Immature natural killer cell (primary cell): ENCODE data around the gene DEPDC5. TPM values are rescaled to one million over a fixed set of nuclear protein-coding genes. Genes with fewer than 3 reads are reported as not detected.

Experiments
- DNase-seq, 3 donors: peaks; one replicate each; pipeline ENCODE4 v3.0.0; 2022; ENCODE audit warnings: mixed read lengths in 1 of 3
- H3K27ac Mint-ChIP-seq, 6 donors: one replicate each; pipeline ENCODE4 v1.8.0; 2020; ENCODE audit warnings: mixed read lengths in 6 of 6, mild to moderate bottlenecking in 5 of 6, inconsistent platforms in 4 of 6, moderate library complexity in 3 of 6
- H3K27me3 Mint-ChIP-seq, 3 donors: one replicate each; pipeline ENCODE4 v1.8.0; 2020 to 2021; ENCODE audit warnings: low read depth in 3 of 3, mild to moderate bottlenecking in 3 of 3, mixed read lengths in 3 of 3, moderate library complexity in 3 of 3, inconsistent platforms in 1 of 3
- H3K36me3 Mint-ChIP-seq, 3 donors: one replicate each; pipeline ENCODE4 v1.8.0; 2020; ENCODE audit warnings: mixed read lengths in 3 of 3, inconsistent platforms in 2 of 3, mild to moderate bottlenecking in 2 of 3
- H3K4me1 Mint-ChIP-seq, 2 donors: one replicate each; pipeline ENCODE4 v1.8.0; 2020; ENCODE audit warnings: inconsistent platforms in 2 of 2, mild to moderate bottlenecking in 2 of 2, mixed read lengths in 2 of 2, moderate library complexity in 1 of 2
- H3K4me3 Mint-ChIP-seq, 5 donors: one replicate each; pipeline ENCODE4 v1.8.0; 2020; ENCODE audit warnings: mild to moderate bottlenecking in 5 of 5, mixed read lengths in 5 of 5, inconsistent platforms in 3 of 5, moderate library complexity in 3 of 5
- H3K9me3 Mint-ChIP-seq, 6 donors: one replicate each; pipeline ENCODE4 v1.8.0; 2020; ENCODE audit warnings: mild to moderate bottlenecking in 6 of 6, mixed read lengths in 6 of 6, inconsistent platforms in 4 of 6, moderate library complexity in 3 of 6
- polyA plus RNA-seq, 3 donors: library from polyadenylated mRNA; unstranded; fragments of 300-500 nt; fragmentation: Illumina TruSeq; gene quantifications; one replicate each; pipeline ENCODE4 v1.2.3, GENCODE V29; 2021

DEPDC5 gene
- polyA plus RNA-seq, 3 donors from 2014 or later: 3.0 to 14.3 (median 3.9) TPM

- H3K36me3 Mint-ChIP-seq: peaks cover 0 to 5% (median 0%) of the 10 kb centered on the region in 3 donors
- peak overlapping the region in 4 of 6 donors; percentile 59 to 81 (median 68) for H3K27ac Mint-ChIP-seq
- H3K9me3 Mint-ChIP-seq: no peaks in the 10 kb centered on the region
- peaks cover 12 to 23% of the 10 kb centered on the region in 2 donors for H3K4me1 Mint-ChIP-seq
- no peak for DNase-seq
- H3K4me3 Mint-ChIP-seq: peak overlapping the region; percentile 89 to 92 (median 91)
- H3K27me3 Mint-ChIP-seq: peaks cover 3 to 5% (median 4%) of the 10 kb centered on the region in 3 donors
Observed at GRCh38 chr22:31943206-31943977, 189.6 kb downstream of the DEPDC5 start.

GRCh38 chr22:31943978-31944699 lies 190.3 kb downstream of the DEPDC5 start, which contains the start of gene YWHAH:
Gene YWHAH (plus strand): TSS chr22:31944535. CDS start chr22:31944734, 199 bp downstream.
- Mint-ChIP-seq H3K4me1 (peaks cover 12 to 23% of the 10 kb centered on the region in 2 donors), H3K4me3 (peak within 1 kb of the TSS; percentile 89 to 92 (median 91)), H3K27ac (peak within 1 kb of the TSS; percentile 64 to 91 (median 78)), H3K36me3 (peaks cover 0 to 6% (median 0%) of the 10 kb centered on the region in 3 donors), H3K9me3 (no peaks in the 10 kb centered on the region), H3K27me3 (peaks cover 3 to 5% (median 4%) of the 10 kb centered on the region in 3 donors)
- DNase-seq: peak; percentile 85 to 89 (median 87)

GRCh38 chr22:31944700-31945442 lies 191.1 kb downstream of the DEPDC5 start:
- H3K36me3 Mint-ChIP-seq: peaks cover 0 to 6% (median 0%) of the 10 kb centered on the region in 3 donors
- peak overlapping the region in 4 of 5 donors; percentile 32 to 89 (median 44) for H3K4me3 Mint-ChIP-seq
- H3K27ac Mint-ChIP-seq: peak overlapping the region in 1 of 6 donors; percentile 81
- H3K9me3 Mint-ChIP-seq: no peaks in the 10 kb centered on the region
- H3K27me3 Mint-ChIP-seq: peaks cover 3 to 5% (median 4%) of the 10 kb centered on the region in 3 donors
- DNase-seq: no peak
- H3K4me1 Mint-ChIP-seq: peaks cover 12 to 23% of the 10 kb centered on the region in 2 donors

- Mint-ChIP-seq H3K27me3 (peaks cover 3 to 5% (median 4%) of the 10 kb centered on the region in 3 donors), H3K4me3 (no peak overlapping the region), H3K9me3 (no peaks in the 10 kb centered on the region), H3K27ac (no peak overlapping the region), H3K4me1 (peaks cover 12 to 23% of the 10 kb centered on the region in 2 donors), H3K36me3 (peaks cover 0 to 6% (median 0%) of the 10 kb centered on the region in 3 donors)
- no peak for DNase-seq
Observed at GRCh38 chr22:31945443-31945855, 191.6 kb downstream of the DEPDC5 start.

GRCh38 chr22:31945971-31946680 lies 192.3 kb downstream of the DEPDC5 start:
- H3K4me1 Mint-ChIP-seq: peaks cover 12 to 26% of the 10 kb centered on the region in 2 donors
- no peak overlapping the region for H3K27ac Mint-ChIP-seq
- H3K27me3 Mint-ChIP-seq: peaks cover 3 to 5% (median 4%) of the 10 kb centered on the region in 3 donors
- H3K9me3 Mint-ChIP-seq: no peaks in the 10 kb centered on the region
- no peak for DNase-seq
- H3K4me3 Mint-ChIP-seq: no peak overlapping the region
- peaks cover 0 to 6% (median 0%) of the 10 kb centered on the region in 3 donors for H3K36me3 Mint-ChIP-seq

- Mint-ChIP-seq H3K36me3 (peaks cover 0 to 6% (median 0%) of the 10 kb centered on the region in 3 donors), H3K27ac (peak overlapping the region in 5 of 6 donors; percentile 31 to 48 (median 36)), H3K4me3 (peak overlapping the region in 2 of 5 donors; percentile 16 to 36), H3K9me3 (no peaks in the 10 kb centered on the region), H3K4me1 (peaks cover 22 to 32% of the 10 kb centered on the region in 2 donors), H3K27me3 (peaks cover 0 to 4% (median 3%) of the 10 kb centered on the region in 3 donors)
- DNase-seq: peak; percentile 18 to 51 (median 36)
Observed at GRCh38 chr22:31947296-31947695, 193.5 kb downstream of the DEPDC5 start.

- Mint-ChIP-seq H3K36me3 (peaks cover 0 to 6% (median 0%) of the 10 kb centered on the region in 3 donors), H3K4me3 (no peak overlapping the region), H3K9me3 (no peaks in the 10 kb centered on the region), H3K4me1 (peaks cover 26 to 39% of the 10 kb centered on the region in 2 donors), H3K27me3 (peaks cover 0 to 4% (median 3%) of the 10 kb centered on the region in 3 donors), H3K27ac (peak overlapping the region in 1 of 6 donors; percentile 80)
- DNase-seq: no peak
Observed at GRCh38 chr22:31948002-31948401, 194.2 kb downstream of the DEPDC5 start.

- Mint-ChIP-seq H3K4me3 (no peak overlapping the region), H3K36me3 (peaks cover 0 to 6% (median 0%) of the 10 kb centered on the region in 3 donors), H3K9me3 (no peaks in the 10 kb centered on the region), H3K27ac (no peak overlapping the region), H3K4me1 (peaks cover 41 to 52% of the 10 kb centered on the region in 2 donors), H3K27me3 (peaks cover 0 to 2% (median 0%) of the 10 kb centered on the region in 3 donors)
- DNase-seq: no peak
Observed at GRCh38 chr22:31950226-31950625, 196.4 kb downstream of the DEPDC5 start.

GRCh38 chr22:31951194-31952093 lies 197.6 kb downstream of the DEPDC5 start:
- Mint-ChIP-seq H3K4me1 (peaks cover 47 to 63% of the 10 kb centered on the region in 2 donors), H3K4me3 (peak overlapping the region in 1 of 5 donors; percentile 52), H3K27ac (peak overlapping the region; percentile 30 to 83 (median 64)), H3K27me3 (peaks cover 0 to 2% (median 0%) of the 10 kb centered on the region in 3 donors), H3K9me3 (no peaks in the 10 kb centered on the region), H3K36me3 (peaks cover 6 to 8% (median 6%) of the 10 kb centered on the region in 3 donors)
- no peak for DNase-seq

- peak overlapping the region; percentile 30 to 83 (median 64) for H3K27ac Mint-ChIP-seq
- H3K4me3 Mint-ChIP-seq: peak overlapping the region in 3 of 5 donors; percentile 10 to 52 (median 30)
- no peak for DNase-seq
- no peaks in the 10 kb centered on the region for H3K9me3 Mint-ChIP-seq
- peaks cover 6 to 12% (median 10%) of the 10 kb centered on the region in 3 donors for H3K36me3 Mint-ChIP-seq
- peaks cover 46 to 61% of the 10 kb centered on the region in 2 donors for H3K4me1 Mint-ChIP-seq
- peaks cover 0 to 2% (median 0%) of the 10 kb centered on the region in 3 donors for H3K27me3 Mint-ChIP-seq
Observed at GRCh38 chr22:31952094-31952401, 198.2 kb downstream of the DEPDC5 start.

GRCh38 chr22:31952472-31952871 lies 198.7 kb downstream of the DEPDC5 start:
- Mint-ChIP-seq H3K36me3 (peaks cover 6 to 14% (median 13%) of the 10 kb centered on the region in 3 donors), H3K27ac (peak overlapping the region in 3 of 6 donors; percentile 49 to 83 (median 80)), H3K4me3 (peak overlapping the region in 1 of 5 donors; percentile 30), H3K27me3 (peaks cover 0 to 2% (median 0%) of the 10 kb centered on the region in 3 donors), H3K4me1 (peaks cover 43 to 56% of the 10 kb centered on the region in 2 donors), H3K9me3 (no peaks in the 10 kb centered on the region)
- DNase-seq: no peak

GRCh38 chr22:31953261-31953660 lies 199.4 kb downstream of the DEPDC5 start:
- no peak for DNase-seq
- peak overlapping the region in 2 of 5 donors; percentile 2 to 8 for H3K4me3 Mint-ChIP-seq
- H3K9me3 Mint-ChIP-seq: no peaks in the 10 kb centered on the region
- H3K36me3 Mint-ChIP-seq: peaks cover 2 to 17% (median 13%) of the 10 kb centered on the region in 3 donors
- peaks cover 43 to 56% of the 10 kb centered on the region in 2 donors for H3K4me1 Mint-ChIP-seq
- peaks cover 0 to 2% (median 0%) of the 10 kb centered on the region in 3 donors for H3K27me3 Mint-ChIP-seq
- peak overlapping the region; percentile 4 to 56 (median 31) for H3K27ac Mint-ChIP-seq
